Left kidney (tissue), 2 donors: Measurements from ENCODE around the gene TCEA2. TPM values are rescaled to one million over a fixed set of nuclear protein-coding genes. Genes with fewer than 3 reads are reported as not detected.

ENCODE experiments used
- DNase-seq: peaks from one replicate; pipeline ENCODE4 v3.0.0-alpha.2; 2013
- polyA plus RNA-seq: library from polyadenylated mRNA; unstranded; fragments of 120-200 nt; gene quantifications from one replicate; pipeline ENCODE4 v1.2.1, GENCODE V29; 2013; ENCODE audit not compliant: insufficient read length

TCEA2 gene
- polyA plus RNA-seq, 1 donor = 74.7 TPM

DNA sequence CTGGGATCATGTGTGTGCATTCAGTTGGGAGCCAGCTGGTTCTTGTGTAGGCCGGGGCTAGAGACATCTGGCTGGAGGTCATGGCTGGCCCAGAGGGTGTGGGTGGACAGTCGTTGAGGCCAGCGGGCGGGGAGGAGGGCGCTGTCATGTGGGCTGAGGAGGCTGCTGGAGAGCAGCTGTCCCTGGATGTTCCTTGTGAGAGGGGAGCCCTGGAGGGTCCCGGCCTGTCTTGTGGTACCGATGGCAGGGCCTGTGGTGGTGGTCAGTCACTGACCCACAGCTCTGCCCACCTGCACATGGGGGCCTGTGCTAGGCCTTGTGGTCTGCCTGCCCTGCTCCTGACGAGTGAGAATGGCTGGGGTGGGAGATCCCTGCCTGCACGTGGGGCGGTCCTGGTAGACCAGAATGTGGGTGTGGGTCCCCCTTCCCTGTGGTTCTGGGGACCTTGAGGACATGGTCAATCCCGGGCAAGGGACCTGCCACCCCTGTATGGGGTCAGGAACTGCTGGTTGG is 29.0 kb upstream of the TCEA2 start:
- DNase-seq = no peak

DNA sequence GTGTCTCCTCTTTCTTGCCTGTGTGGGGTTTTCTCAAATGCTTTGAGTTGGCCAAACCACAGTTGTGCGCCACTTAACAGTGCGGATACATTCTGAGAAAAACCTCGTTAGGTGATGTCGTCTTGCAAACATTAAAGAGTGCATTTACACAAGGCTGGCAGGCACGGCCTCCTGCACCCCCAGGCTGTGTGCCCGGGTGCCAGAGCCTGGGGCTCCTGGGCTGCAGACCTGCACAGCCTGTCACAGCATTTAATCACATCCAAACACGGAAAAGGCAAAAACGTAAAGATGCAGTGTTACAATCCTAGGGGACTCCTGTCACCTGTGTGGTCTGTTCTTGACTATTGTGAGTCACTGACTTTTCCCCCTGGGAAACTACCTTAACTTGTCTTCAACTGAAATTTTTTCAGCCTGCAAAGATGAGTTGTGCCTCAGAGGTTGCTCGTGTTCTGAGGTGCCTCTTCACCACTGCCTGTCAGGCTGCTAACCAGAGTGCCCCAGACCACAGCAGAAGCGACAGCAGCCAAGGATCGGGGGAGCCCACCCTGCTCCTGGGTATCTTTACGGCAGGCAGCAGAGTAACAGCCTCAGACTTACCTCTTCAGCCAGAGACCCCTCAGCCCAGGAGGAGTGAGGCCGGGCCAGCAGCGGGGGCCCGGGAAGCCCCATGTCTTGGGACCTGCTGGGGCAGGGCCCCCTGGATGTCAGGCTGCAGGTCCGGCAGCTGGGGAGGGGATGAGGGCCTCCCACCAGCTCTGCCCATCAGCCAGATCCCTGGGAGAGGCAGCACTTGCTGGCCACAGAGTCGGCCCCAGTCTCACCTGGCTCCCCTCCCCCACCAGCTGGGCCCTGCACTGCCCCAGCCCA is 27.7 kb upstream of the TCEA2 start:
- DNase-seq = no peak

GRCh38 chr20:64035933-64036345 is 27.1 kb upstream of the TCEA2 start, which contains the start of gene C20orf204:
Gene C20orf204, plus strand, starts transcription at chr20:64036182. Its CDS starts 142 bp downstream, at chr20:64036324.
- no peak for DNase-seq

GRCh38 chr20:64036346-64037198 is 26.4 kb upstream of the TCEA2 start:
- DNase-seq = no peak

GRCh38 chr20:64037199-64037497 is 25.9 kb upstream of the TCEA2 start:
- no peak for DNase-seq

GRCh38 chr20:64037498-64038213 is 25.3 kb upstream of the TCEA2 start:
- DNase-seq = no peak

DNA sequence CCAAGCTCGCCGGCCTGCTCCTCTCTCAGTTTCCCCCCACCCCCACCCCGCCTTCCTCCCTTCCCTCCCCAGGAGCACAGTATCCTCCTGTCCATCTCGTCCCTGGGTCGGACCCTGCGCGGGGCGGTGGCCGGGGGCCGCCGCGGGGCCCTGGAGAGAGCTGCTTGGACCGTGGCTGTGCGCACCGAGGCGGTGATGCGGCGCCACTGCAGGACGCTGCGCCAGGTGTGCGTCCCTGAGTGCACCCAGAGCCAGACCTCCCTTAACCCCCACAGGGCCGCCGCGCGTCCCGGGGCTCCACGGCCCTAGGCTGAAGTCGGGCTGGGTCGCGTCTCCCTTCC is 24.8 kb upstream of the TCEA2 start:
- DNase-seq = no peak

DNA sequence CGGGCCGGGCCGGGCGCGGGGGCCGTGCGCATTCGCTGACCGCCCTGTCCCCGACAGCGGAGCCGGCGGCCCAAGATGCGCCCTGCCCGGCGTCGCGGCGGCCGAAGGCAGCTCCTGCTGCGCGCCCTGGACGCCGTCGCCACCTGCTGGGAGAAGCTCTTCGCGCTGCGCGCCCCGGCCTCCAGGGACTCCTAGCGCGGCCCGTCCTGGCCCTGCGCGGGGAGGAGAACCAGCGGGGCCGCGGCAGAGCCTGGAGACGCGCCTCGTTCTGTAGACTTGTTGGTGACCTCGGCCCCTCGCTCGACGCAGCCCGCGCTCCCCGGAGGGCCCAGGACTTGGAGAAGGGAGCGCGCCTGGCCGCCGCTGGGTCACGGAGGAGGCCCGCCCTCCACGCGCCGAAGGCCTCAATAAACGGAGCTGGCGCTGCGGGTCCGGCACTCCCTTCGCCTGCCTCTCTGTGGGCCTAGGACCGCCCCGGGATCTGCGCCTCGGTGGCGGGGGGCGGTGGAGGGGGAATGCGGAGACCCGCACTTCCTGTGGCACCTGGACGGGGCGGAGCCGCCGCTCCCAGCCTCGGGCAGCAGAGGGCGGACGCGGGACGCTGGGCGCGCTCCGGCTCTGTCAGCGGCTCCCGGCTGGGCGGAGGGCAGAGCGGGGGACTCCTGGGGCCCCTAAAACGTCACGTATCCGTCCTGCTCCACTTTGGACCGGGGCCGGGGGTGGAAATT is 24.3 kb upstream of the TCEA2 start:
- peak; percentile 80 for DNase-seq

- DNase-seq = no peak
Observed at GRCh38 chr20:64039293-64040160, 23.5 kb upstream of the TCEA2 start.

DNA sequence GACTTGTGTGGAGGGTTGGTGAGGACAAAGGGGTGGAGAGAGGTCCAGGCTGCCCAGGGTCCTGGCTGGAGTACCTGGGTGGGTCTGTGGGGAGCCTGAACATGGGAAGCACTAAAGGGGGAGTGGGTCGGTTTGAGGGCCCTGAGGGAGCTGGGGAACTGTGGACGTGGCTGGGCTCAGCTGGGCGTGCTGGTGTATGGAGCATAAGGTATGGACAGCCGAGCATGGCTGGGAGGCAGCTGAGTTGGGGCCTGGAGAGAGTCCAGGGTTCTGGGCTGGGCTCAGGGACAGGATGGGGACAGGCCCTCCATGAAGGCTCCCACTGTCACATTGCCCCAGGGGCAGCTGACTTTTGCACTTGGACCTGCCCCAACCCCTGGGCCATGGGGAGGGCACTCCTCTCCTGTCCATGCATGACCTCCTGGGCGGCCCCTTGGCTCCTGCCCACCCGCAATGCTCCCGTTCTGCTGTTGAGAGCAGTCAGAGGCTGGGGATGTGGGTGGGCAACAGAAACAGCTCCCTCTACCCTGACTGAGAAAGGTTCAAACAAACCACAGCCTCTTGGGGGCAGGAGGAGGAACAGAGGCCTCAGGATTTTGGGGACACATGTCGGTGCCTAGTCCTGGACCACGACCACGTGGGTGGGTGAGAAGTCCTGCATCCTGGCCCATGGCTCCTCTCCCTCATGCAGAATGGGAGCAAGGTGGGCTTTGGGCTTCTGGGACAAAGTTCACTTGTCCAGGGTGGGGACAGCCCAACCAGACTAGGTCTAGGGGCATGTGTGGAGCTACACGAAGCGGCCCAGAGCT is 22.6 kb upstream of the TCEA2 start:
- no peak for DNase-seq

DNA sequence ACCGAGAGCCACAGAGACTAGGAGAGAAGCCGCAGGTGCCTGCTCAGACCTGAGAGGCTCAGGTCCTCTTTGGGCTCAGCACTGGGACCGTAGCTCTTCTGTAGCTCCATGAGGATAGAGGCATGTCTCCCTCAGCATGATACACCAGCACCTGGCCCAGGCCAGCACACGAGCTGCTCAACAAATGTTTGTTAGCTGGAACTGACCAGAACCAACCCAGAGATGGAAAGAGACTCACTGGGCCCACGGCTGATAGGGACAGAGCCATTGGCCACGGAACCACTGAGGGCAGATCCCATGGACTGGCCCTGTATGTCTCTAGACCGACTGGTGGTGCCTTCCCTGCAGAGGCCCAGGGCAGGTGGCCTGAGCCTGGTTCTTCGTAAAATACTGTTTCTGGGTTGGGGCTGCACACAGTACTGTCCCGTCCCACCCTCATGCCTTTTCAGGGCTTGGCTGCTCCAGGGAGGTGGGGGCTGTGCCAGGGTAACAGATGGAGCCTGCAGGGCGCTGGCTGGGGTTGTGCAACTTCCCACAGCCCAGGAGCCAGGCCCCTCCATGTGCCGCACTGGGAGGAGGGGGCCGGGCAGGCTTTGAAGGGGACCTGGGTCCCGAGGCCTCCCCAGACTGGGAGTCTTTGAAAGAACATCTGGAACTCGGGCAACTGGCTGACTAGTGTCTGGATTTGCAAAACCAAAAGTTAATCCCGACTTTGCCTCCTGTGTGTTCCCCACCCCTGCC is 21.8 kb upstream of the TCEA2 start:
- DNase-seq = no peak

- no peak for DNase-seq
Observed at GRCh38 chr20:64041781-64042053, 21.3 kb upstream of the TCEA2 start.

DNA sequence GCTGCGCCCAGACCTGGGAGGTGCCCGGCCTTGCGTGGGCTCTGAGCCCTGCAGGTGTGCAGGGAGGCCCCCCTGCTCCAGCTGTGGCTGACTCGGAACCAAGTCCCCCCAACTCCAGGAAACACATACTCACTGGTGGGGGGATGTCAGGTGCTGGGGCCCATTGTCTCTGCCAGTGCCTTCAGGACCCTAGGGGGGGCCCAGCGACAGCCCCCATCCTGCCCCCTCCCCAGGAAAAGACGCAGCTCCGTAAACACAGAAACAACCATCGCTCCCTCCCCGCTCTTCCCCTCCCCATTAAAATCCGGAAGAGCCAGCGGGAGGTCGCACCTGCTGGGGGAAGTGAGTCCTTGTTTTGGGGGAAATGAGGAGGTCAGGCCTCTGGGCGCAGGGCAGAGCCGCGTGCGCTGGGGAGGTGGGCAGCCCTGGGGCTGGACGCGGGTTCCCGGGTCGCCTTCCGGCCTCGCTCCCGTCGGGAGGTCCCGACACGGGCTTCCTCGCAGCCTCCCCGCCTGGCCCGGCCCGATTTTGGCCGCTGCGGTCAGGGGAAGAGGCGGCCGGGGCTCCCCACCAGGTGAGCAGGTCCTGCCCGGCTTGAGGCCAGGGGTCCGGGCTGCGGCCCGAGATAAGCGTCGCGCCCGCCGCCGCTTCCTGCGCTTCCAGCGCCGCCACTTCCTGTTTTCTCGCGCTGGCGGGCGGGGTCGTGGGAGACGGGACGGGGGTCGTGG is 20.8 kb upstream of the TCEA2 start:
- DNase-seq = no peak

DNA sequence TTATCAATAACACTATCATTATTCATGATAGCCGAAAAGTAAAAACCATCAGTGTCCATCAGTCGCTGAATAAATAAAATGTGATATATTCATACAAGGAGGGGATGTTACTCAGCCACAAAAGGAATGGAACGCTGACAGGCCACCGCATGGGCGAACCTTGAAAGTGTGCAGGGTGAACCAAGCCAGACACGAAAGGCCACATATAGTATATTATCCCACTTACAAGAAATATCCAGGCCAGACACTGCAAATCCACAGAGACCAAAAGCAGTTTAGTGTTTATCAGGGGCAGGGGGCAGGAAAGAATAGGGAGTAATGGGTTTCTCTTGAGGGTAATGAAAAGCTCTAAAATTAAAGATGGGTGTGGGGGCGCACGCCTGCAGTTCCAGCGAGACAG is 19.2 kb upstream of the TCEA2 start:
- no peak for DNase-seq

- DNase-seq = no peak
Observed at GRCh38 chr20:64044484-64045247, 18.3 kb upstream of the TCEA2 start.

DNA sequence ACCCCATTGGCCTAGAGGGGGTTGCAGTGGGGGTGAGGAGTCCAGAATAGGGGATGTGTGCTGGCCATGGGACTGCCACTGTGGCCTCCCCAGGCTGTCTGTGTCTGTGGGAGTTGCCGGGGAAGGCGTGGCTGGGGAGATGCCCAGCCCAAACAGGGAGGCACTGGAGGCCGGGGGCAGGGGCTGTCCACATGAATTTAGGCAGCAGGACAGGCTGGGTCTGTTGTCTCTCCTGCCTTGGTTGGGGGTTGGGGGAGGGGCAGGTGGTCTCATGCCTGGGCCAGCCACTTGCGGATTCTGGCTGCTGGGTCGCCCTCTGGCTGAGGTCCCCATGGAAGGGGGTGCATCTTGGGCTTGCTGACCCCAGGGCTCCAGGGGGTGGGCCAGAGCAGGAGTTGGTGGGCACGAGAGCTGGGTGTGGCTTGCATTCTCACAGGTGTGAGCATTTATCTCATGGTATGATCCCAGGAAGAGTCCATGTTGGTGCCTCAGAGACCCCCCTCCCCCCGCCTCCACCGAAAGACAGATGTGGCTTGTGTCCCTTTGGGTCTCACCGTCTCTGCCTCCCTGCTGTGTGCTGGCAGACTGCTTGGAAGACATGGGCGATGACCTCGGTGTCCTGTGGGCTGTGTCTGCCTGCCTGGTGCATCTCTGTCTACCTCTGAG is 17.5 kb upstream of the TCEA2 start:
- no peak for DNase-seq

GRCh38 chr20:64047046-64047389 is 16.0 kb upstream of the TCEA2 start:
- DNase-seq = no peak
